Smooth muscle cell of the coronary artery (primary cell): ENCODE measurements around the gene TRPV5. TPM values are rescaled to one million over a fixed set of nuclear protein-coding genes. Genes with fewer than 3 reads are reported as not detected.

Experiments
- total RNA-seq: library from RNA; depleted of rRNA; stranded (reverse); fragments of >200 nt; gene quantifications from 2 replicates; pipeline ENCODE4 v1.2.3, GENCODE V29; 2014; ENCODE audit warnings: low replicate concordance

TRPV5 gene
- total RNA-seq: not detected in 2 replicates

GRCh38 chr7:142933624-142934023, at the start of gene TRPV5:
Gene TRPV5 (minus strand): TSS chr7:142933746. CDS start chr7:142933459, 287 bp downstream.

DNA sequence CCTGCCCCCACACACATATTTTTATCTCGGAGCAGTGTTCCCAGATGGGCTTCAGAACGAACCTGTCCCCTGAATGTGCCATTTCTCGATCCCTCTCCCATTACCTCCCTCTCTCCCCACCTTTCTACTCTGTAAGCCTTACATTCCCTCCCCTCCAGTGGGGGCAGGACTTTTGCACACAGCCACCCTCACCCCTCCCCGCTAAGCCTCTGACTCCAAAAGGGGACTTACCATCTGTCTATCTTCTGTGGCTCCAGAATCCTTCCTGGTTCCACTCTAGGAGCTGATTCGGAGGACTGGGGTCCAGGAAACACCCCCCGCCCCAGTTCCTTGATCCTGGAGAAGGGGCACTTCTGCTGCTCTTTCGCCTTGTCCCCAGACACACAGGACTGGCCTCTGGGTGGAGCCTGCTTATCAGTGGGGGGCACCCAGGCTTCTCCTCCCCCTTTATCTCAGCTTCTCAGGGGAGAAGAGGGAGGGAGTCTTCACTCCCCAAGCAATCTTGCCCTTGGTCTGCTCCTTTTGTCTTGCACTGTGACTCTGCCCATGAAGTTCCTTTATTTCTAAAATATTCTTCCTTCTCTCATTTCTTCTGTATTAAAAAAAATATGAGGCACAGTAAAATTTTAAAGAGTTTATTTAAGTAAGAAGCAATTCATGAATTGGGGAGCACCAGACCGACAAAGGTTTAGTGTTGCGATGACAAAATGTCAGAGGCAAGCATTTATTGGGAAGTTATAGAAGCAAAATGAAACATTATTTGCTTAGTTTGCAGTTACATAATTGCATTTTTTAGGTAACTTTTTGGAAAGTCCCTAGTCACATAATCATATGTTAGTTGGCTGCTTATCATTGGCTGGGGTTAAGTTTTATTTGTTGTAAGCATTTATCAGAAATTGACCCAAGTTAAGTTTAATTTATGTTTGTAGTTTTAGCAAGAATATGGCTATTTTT, 28.7 kb upstream of the TRPV5 start, which contains the start of gene KEL:
Gene KEL (minus strand): TSS at position 391 of the 954 bp plus-strand sequence. CDS start 157 bp downstream, at position 234.

GRCh38 chr7:142939226-142939910, 5.8 kb upstream of the TRPV5 start, which contains the start of gene LLCFC1:
Gene LLCFC1 (plus strand): TSS chr7:142939484. CDS start chr7:142939622, 138 bp downstream.

GRCh38 chr7:142885311-142886230, 48.0 kb downstream of the TRPV5 start, which contains the start of gene TRPV6:
Gene TRPV6 (minus strand): TSS chr7:142885745.

Other genes with a start within 250 kb of the TRPV5 start
- gene PRSS1, start 184.3 kb downstream of the TRPV5 start, total RNA-seq: not detected in 2 replicates
- gene PRSS2, start 162.8 kb downstream of the TRPV5 start, total RNA-seq: not detected in 2 replicates
- 1.1 and 9.9 TPM in 2 replicates for gene EPHB6, start 78.7 kb downstream of the TRPV5 start, total RNA-seq
- not detected in 2 replicates for gene TRPV6, start 48.0 kb downstream of the TRPV5 start, total RNA-seq
- gene LLCFC1, start 5.7 kb upstream of the TRPV5 start, total RNA-seq: not detected in 2 replicates
- gene KEL, start 28.6 kb upstream of the TRPV5 start, total RNA-seq: 0.53 TPM in 1 of 2 replicates, not detected in the other
- gene OR9A2, start 93.4 kb upstream of the TRPV5 start, total RNA-seq: 0.12 TPM in 1 of 2 replicates, not detected in the other
- not detected in 2 replicates for gene OR6V1, start 118.6 kb upstream of the TRPV5 start, total RNA-seq
- gene PIP, start 198.3 kb upstream of the TRPV5 start, total RNA-seq: not detected in 2 replicates
- 0.35 TPM in 1 of 2 replicates, not detected in the other for gene TAS2R39, start 249.7 kb upstream of the TRPV5 start, total RNA-seq